HepG2 (cell line): ENCODE data around the gene SMTNL1. TPM values are rescaled to one million over a fixed set of nuclear protein-coding genes. Genes with fewer than 3 reads are reported as not detected.

Experiments used
- ATAC-seq: fragments of 200-7000 bp; cut with Tn5 transposase; 3 replicates; pipeline ENCODE4 v1.9.1; 2020; ENCODE audit warnings: mild to moderate bottlenecking, moderate library complexity
- BruUV-seq: library from RNA; stranded (reverse); fragments of 400-500 nt; replicated peaks from 2 replicates; lab custom pipeline; 2021; lab: Mats Ljungman, UMichigan
- CTCF ChIA-PET: fragments of 300-600 bp; formaldehyde crosslinking; extraction: SDS; loops from one replicate; lab custom pipeline; 2021; ENCODE audit warnings: low total read pairs, inconsistent platforms, low intra/inter-chr PET ratio; lab: Yijun Ruan, JAX
- POLR2A ChIA-PET: fragments of 350-600 bp; sonication (Branson Sonifier 250); formaldehyde crosslinking; loops from one replicate; lab custom pipeline; 2020; ENCODE audit warnings: antibody characterized with exemption, inconsistent platforms; lab: Yijun Ruan, JAX
- DNase-seq: peaks from one replicate; pipeline ENCODE4 v3.0.0-alpha.2; 2015; ENCODE audit warnings: low spot score
- FAIRE-seq: peaks from 3 replicates; lab custom pipeline; 2011; peaks lifted over from hg19 to GRCh38; lab: Jason Lieb, UNC
- H2AFZ ChIP-seq: one replicate; pipeline ENCODE4 v1.6.1; 2011; ENCODE audit warnings: low read length, inconsistent platforms
- H3K27ac ChIP-seq: fragments of 300-600 bp; 3 replicates; pipeline ENCODE4 v1.8.0; 2011; ENCODE audit warnings: mixed run types, mild to moderate bottlenecking, mixed read lengths, low read length, inconsistent platforms; ENCODE audit not compliant: insufficient read depth; ENCODE audit errors: extremely low read length
- H3K27me3 ChIP-seq, 2 experiments: fragments of 200-600 bp in 1 of 2; 2 replicates in 1 of 2; 3 replicates in 1 of 2; pipeline versions ENCODE4 v1.6.0 to v1.8.0; 2011; ENCODE audit warnings: low read length in 2 of 2, mild to moderate bottlenecking in 2 of 2, moderate library complexity in 2 of 2, inconsistent platforms in 1 of 2; ENCODE audit not compliant: insufficient read depth in 2 of 2, control insufficient read depth in 1 of 2
- H3K36me3 ChIP-seq, 2 experiments: fragments of 200-600 bp in 1 of 2; replicated peaks in 1 of 2; 2 replicates in 1 of 2; 3 replicates in 1 of 2; pipeline versions ENCODE4 v1.5.1 to v1.8.0; 2011; ENCODE audit warnings: low read length in 2 of 2, inconsistent platforms in 1 of 2; ENCODE audit not compliant: insufficient read depth in 2 of 2, control insufficient read depth in 1 of 2
- H3K4me1 ChIP-seq: 2 replicates; pipeline ENCODE4 v1.5.1; 2012; ENCODE audit warnings: low read length, inconsistent platforms; ENCODE audit not compliant: insufficient read depth
- H3K4me2 ChIP-seq: 2 replicates; pipeline ENCODE4 v1.6.0; 2011; ENCODE audit warnings: low read depth, low read length, inconsistent platforms
- H3K4me3 ChIP-seq, 3 experiments: fragments of 200-600 bp in 1 of 3; sonication (generic), shearing (Covaris generic) in 1 of 3; replicated peaks in 1 of 3; 2 replicates each; pipeline ENCODE4 v1.5.1; 2011 to 2016; ENCODE audit warnings: low read length in 3 of 3, inconsistent platforms in 2 of 3, low read depth in 2 of 3, mild to moderate bottlenecking in 2 of 3, control low read depth in 1 of 3, mixed read lengths in 1 of 3; ENCODE audit not compliant: insufficient read depth in 1 of 3
- H3K79me2 ChIP-seq: one replicate; pipeline ENCODE4 v1.6.1; 2011; ENCODE audit warnings: low read length, inconsistent platforms; ENCODE audit not compliant: insufficient read depth
- H3K9ac ChIP-seq: 2 replicates; pipeline ENCODE4 v1.6.0; 2011; ENCODE audit warnings: mild to moderate bottlenecking, low read depth, low read length, inconsistent platforms; ENCODE audit not compliant: insufficient read depth
- H3K9me3 ChIP-seq: 2 replicates; pipeline ENCODE4 v1.5.1; 2012; ENCODE audit warnings: mild to moderate bottlenecking, low read length
- H4K20me1 ChIP-seq: 2 replicates; pipeline ENCODE4 v1.6.0; 2011; ENCODE audit warnings: inconsistent platforms, mild to moderate bottlenecking, low read length, moderate library complexity; ENCODE audit not compliant: insufficient read depth
- AKAP8 ChIP-seq: sonication (generic); formaldehyde crosslinking; IDR thresholded peaks from 2 replicates; pipeline ENCODE4 v1.5.1; 2020; ENCODE audit warnings: mild to moderate bottlenecking, missing genetic modification reagents
- CHD4 ChIP-seq: fragments of 200-600 bp; sonication (generic); IDR thresholded peaks from 2 replicates; pipeline ENCODE4 v1.7.0; 2017; ENCODE audit warnings: mild to moderate bottlenecking, low read length, borderline replicate concordance
- EHMT2 ChIP-seq: fragments of 200-600 bp; sonication (generic); IDR thresholded peaks from 2 replicates; pipeline ENCODE4 v1.7.0; 2017; ENCODE audit warnings: antibody characterized with exemption, low read depth, low read length, borderline replicate concordance
- MED1 ChIP-seq: sonication (generic); formaldehyde crosslinking; IDR thresholded peaks from 2 replicates; pipeline ENCODE4 v1.4.0; 2020; ENCODE audit warnings: missing genetic modification reagents
- MEF2D ChIP-seq: sonication (generic); formaldehyde crosslinking; IDR thresholded peaks from 2 replicates; pipeline ENCODE4 v1.5.1; 2020; ENCODE audit warnings: mild to moderate bottlenecking, missing genetic modification reagents
- SATB2 ChIP-seq: sonication (generic); formaldehyde crosslinking; IDR thresholded peaks from 2 replicates; pipeline ENCODE4 v1.5.0; 2020; ENCODE audit warnings: missing genetic modification reagents
- SRSF9 ChIP-seq: fragments of 200-400 bp; formaldehyde crosslinking; IDR thresholded peaks from 2 replicates; pipeline ENCODE4 v1.6.1; 2018; ENCODE audit warnings: borderline replicate concordance, mild to moderate bottlenecking, low read depth, low read length; ENCODE audit not compliant: insufficient read depth, poor library complexity, severe bottlenecking
- ZMYM3 ChIP-seq: sonication (generic); formaldehyde crosslinking; IDR thresholded peaks from 2 replicates; pipeline ENCODE4 v1.5.1; 2020; ENCODE audit warnings: mild to moderate bottlenecking, missing genetic modification reagents
- ZNF121 ChIP-seq: sonication (generic); formaldehyde crosslinking; IDR thresholded peaks from 2 replicates; pipeline ENCODE4 v1.5.0; 2020; ENCODE audit warnings: mild to moderate bottlenecking, missing genetic modification reagents
- ZNF530 ChIP-seq: sonication (generic); formaldehyde crosslinking; IDR thresholded peaks from 2 replicates; pipeline ENCODE4 v1.5.0; 2020; ENCODE audit warnings: low read depth, mild to moderate bottlenecking, missing genetic modification reagents
- ZNF629 ChIP-seq: sonication (generic); formaldehyde crosslinking; conservative IDR thresholded peaks from 2 replicates; pipeline ENCODE4 v1.5.0; 2020; ENCODE audit warnings: missing genetic modification reagents
- ZNF773 ChIP-seq: sonication (generic); formaldehyde crosslinking; IDR thresholded peaks from 2 replicates; pipeline ENCODE4 v1.4.0; 2020; ENCODE audit warnings: missing genetic modification reagents, borderline replicate concordance
- ZSCAN12 ChIP-seq: sonication (generic); formaldehyde crosslinking; IDR thresholded peaks from 2 replicates; pipeline ENCODE4 v1.9.0; 2021; ENCODE audit warnings: mild to moderate bottlenecking, missing genetic modification reagents
- WGBS: methylation state at CpG from one replicate; pipeline ENCODE4 v1.1.6; 2017; ENCODE audit warnings: low lambda C conversion rate; 5-methylcytosine and 5-hydroxymethylcytosine counted together
- in situ Hi-C: cut with HindIII; loops from 2 replicates; pipeline ENCODE4 v1.10.0; 2017; ENCODE audit warnings: low pct_unique_long_range_greater_than_20kb; ENCODE audit not compliant: extremely low pct_ligation_motif_present
- intact Hi-C: fragments of 100-400 bp; cut with micrococcal nuclease; formaldehyde crosslinking; loops from one replicate; pipeline ENCODE4 v1.10.0; 2022; ENCODE audit not compliant: unreplicated experiment
- polyA plus RNA-seq, 8 experiments: library from polyadenylated mRNA; depleted of rRNA in 3 of 8; stranded (reverse) in 7 of 8; unstranded in 1 of 8; fragments of >200 nt; fragmentation: Illumina TruSeq in 4 of 8; extraction: Trizol in 4 of 8; gene quantifications; 2 replicates each; pipeline versions ENCODE4 v1.2.1 to v1.2.3, GENCODE V29; 2011 to 2016; ENCODE audit warnings: low read depth in 4 of 8, missing spikeins in 1 of 8, mixed read lengths in 1 of 8; ENCODE audit not compliant: insufficient read depth in 1 of 8
- total RNA-seq, 5 experiments: library from RNA; depleted of rRNA; stranded (reverse); fragments of >200 nt; fragmentation: Illumina TruSeq; extraction: Trizol; gene quantifications; 2 replicates each; pipeline ENCODE4 v1.2.3, GENCODE V29; 2016; ENCODE audit warnings: low read depth in 1 of 5
- TF ChIP-seq, protein P1 (sequence below): sonication (generic); formaldehyde crosslinking; IDR thresholded peaks from 2 replicates; pipeline ENCODE4 v1.8.0; 2022; ENCODE audit warnings: mild to moderate bottlenecking, missing genetic modification reagents, moderate library complexity
- TF ChIP-seq, protein P2 (sequence below): sonication (generic); formaldehyde crosslinking; conservative IDR thresholded peaks from 2 replicates; pipeline ENCODE4 v1.8.0; 2022; ENCODE audit warnings: low read depth, missing genetic modification reagents
- TF ChIP-seq, protein P3 (sequence below): sonication (generic); formaldehyde crosslinking; conservative IDR thresholded peaks from 2 replicates; pipeline ENCODE4 v1.5.0; 2020; ENCODE audit warnings: missing genetic modification reagents
- TF ChIP-seq, protein P4 (sequence below): sonication (generic); formaldehyde crosslinking; conservative IDR thresholded peaks from 2 replicates; pipeline ENCODE4 v1.8.1; 2023; ENCODE audit warnings: missing genetic modification reagents

The SMTNL1 gene
- total and polyA plus RNA-seq, 2 of the 13 experiments (the other 11 are each of a cell fraction or from before 2014, with no cell fraction given): 0.04 TPM; not detected in 1

DNA sequence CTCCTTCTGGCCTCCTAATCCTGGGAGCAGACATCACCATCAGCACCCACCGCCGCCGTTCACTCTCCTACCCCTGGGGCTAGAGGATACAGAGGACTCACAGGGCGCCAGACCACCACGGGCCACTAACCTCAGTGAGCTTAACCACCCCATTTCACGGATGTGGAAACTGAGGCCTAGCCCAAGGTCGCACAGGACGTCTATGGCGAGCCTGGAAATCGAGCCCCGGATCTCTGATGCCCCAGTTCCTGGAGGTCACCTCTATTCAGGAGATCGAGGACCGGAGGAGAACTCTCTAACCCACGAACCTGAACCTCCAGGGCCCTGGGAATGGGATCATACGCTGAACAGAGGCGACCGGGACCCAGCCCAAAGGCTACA lies 7.2 kb upstream of the SMTNL1 start:
- peak overlapping the region; percentile 90 for H3K9ac ChIP-seq
- intact Hi-C loops: loop anchor here (1.0 to 5.0 kb wide), 2 partner anchors 16 to 112 kb away; no protein-coding TSS in a partner anchor
- in situ Hi-C loops: loop anchor here (5.0 kb wide), 1 partner anchor 183 kb away; no protein-coding TSS in a partner anchor
- no peaks in the 10 kb centered on the region for H4K20me1 ChIP-seq
- no peaks in the 10 kb centered on the region for H3K9me3 ChIP-seq
- H3K4me2 ChIP-seq: peak overlapping the region; percentile 94
- no peak for DNase-seq
- ChIA-PET POLR2A (interaction anchor here (1.0 to 2.6 kb wide), 8 partner anchors 15 to 111 kb away, joined by 3 to 13 read pairs (median 4); partner anchors contain the start of gene SLC43A1), CTCF (interaction anchor here (1.0 to 1.1 kb wide), 2 partner anchors 37 to 38 kb away, joined by 3 to 4 read pairs; no protein-coding TSS in a partner anchor)
- WGBS: 0% methylated on average over 4 of the region's 17 CpGs
- H3K4me3 ChIP-seq: peak overlapping the region; percentile 80 to 98 (median 96)
- BruUV-seq: TSS peak; percentile 78
- H3K27me3 ChIP-seq: peaks cover 0 to 5% of the 10 kb centered on the region in 2 experiments; a peak in 1 of 5 replicates
- H3K4me1 ChIP-seq: peaks cover 42% of the 10 kb centered on the region
- H3K79me2 ChIP-seq: peaks cover 13% of the 10 kb centered on the region
- peak overlapping the region; percentile 62 for H3K27ac ChIP-seq
- H3K36me3 ChIP-seq: peaks cover 0 to 5% of the 10 kb centered on the region in 2 experiments; a peak in 1 of 5 replicates
- no peak for FAIRE-seq
- H2AFZ ChIP-seq: no peak overlapping the region
- peak; percentile 39 for ATAC-seq
- no peak for TF ChIP-seq SRSF9
- TF ChIP-seq, protein P1, sequence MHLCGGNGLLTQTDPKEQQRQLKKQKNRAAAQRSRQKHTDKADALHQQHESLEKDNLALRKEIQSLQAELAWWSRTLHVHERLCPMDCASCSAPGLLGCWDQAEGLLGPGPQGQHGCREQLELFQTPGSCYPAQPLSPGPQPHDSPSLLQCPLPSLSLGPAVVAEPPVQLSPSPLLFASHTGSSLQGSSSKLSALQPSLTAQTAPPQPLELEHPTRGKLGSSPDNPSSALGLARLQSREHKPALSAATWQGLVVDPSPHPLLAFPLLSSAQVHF (CRISPR knock-in tag): 0 out of 2 replicates have a peak, but pooled peaks have one; percentile 13
- TF ChIP-seq ZMYM3: peak; percentile 92
- 0 out of 2 replicates have a peak, but pooled peaks have one; percentile 22 for TF ChIP-seq AKAP8 (CRISPR knock-in tag)
- TF ChIP-seq MED1: no peak
- TF ChIP-seq ZNF629 (CRISPR knock-in tag): peak; percentile 99
- TF ChIP-seq, protein P2, sequence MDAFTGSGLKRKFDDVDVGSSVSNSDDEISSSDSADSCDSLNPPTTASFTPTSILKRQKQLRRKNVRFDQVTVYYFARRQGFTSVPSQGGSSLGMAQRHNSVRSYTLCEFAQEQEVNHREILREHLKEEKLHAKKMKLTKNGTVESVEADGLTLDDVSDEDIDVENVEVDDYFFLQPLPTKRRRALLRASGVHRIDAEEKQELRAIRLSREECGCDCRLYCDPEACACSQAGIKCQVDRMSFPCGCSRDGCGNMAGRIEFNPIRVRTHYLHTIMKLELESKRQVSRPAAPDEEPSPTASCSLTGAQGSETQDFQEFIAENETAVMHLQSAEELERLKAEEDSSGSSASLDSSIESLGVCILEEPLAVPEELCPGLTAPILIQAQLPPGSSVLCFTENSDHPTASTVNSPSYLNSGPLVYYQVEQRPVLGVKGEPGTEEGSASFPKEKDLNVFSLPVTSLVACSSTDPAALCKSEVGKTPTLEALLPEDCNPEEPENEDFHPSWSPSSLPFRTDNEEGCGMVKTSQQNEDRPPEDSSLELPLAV (CRISPR knock-in tag): 0 out of 2 replicates have a peak, but pooled peaks have one; percentile 13
- TF ChIP-seq EHMT2: no peak
- TF ChIP-seq ZSCAN12 (CRISPR knock-in tag): 0 out of 2 replicates have a peak, but pooled peaks have one; percentile 45
- 0 out of 2 replicates have a peak, but pooled peaks have one; percentile 72 for TF ChIP-seq ZNF773 (CRISPR knock-in tag)
- TF ChIP-seq MEF2D (CRISPR knock-in tag): peak; percentile 54; the same call in 1 of the 2 replicates
- TF ChIP-seq ZNF121: no peak
- TF ChIP-seq CHD4: peak; percentile 85
- peak; percentile 63; the same call in 1 of the 2 replicates for TF ChIP-seq SATB2 (CRISPR knock-in tag)
- TF ChIP-seq, protein P3, sequence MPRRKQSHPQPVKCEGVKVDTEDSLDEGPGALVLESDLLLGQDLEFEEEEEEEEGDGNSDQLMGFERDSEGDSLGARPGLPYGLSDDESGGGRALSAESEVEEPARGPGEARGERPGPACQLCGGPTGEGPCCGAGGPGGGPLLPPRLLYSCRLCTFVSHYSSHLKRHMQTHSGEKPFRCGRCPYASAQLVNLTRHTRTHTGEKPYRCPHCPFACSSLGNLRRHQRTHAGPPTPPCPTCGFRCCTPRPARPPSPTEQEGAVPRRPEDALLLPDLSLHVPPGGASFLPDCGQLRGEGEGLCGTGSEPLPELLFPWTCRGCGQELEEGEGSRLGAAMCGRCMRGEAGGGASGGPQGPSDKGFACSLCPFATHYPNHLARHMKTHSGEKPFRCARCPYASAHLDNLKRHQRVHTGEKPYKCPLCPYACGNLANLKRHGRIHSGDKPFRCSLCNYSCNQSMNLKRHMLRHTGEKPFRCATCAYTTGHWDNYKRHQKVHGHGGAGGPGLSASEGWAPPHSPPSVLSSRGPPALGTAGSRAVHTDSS (CRISPR knock-in tag): 0 out of 2 replicates have a peak, but pooled peaks have one; percentile 77
- no peak for TF ChIP-seq ZNF530 (CRISPR knock-in tag)
- TF ChIP-seq, protein P4, sequence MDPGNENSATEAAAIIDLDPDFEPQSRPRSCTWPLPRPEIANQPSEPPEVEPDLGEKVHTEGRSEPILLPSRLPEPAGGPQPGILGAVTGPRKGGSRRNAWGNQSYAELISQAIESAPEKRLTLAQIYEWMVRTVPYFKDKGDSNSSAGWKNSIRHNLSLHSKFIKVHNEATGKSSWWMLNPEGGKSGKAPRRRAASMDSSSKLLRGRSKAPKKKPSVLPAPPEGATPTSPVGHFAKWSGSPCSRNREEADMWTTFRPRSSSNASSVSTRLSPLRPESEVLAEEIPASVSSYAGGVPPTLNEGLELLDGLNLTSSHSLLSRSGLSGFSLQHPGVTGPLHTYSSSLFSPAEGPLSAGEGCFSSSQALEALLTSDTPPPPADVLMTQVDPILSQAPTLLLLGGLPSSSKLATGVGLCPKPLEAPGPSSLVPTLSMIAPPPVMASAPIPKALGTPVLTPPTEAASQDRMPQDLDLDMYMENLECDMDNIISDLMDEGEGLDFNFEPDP (CRISPR knock-in tag): no peak
